Body of pancreas (tissue), 4 donors: ENCODE measurements around the gene ENAM. TPM values are rescaled to one million over a fixed set of nuclear protein-coding genes. Genes with fewer than 3 reads are reported as not detected.
"Not testable (repeated sequence)": the region's sequence is repeated elsewhere in the genome, so short reads cannot be mapped to it uniquely, and the experiment has no call there.

ENCODE experiments used
- ATAC-seq: fragments of 150-250 bp; one replicate; pipeline ENCODE4 v1.9.1; 2016
- DNase-seq, 4 donors: peaks; one replicate each; pipeline ENCODE4 v3.0.0-alpha.2; 2019
- H3K27ac ChIP-seq, 4 donors: fragments of 200-600 bp; sonication (generic); 1 replicate in 3 of 4; 2 replicates in 1 of 4; pipeline versions ENCODE4 v1.5.1 to v1.6.1; 2016 to 2019; ENCODE audit warnings: mild to moderate bottlenecking in 1 of 4, mixed read lengths in 1 of 4, moderate library complexity in 1 of 4
- H3K27me3 ChIP-seq, 2 donors: fragments of 200-600 bp; sonication (generic); one replicate each; pipeline ENCODE4 v1.6.0; 2016; ENCODE audit warnings: mild to moderate bottlenecking in 1 of 2
- H3K36me3 ChIP-seq, 2 donors: fragments of 200-600 bp; sonication (generic); replicated peaks in 1 of 2; 2 replicates each; pipeline ENCODE4 v1.5.1; 2016; ENCODE audit warnings: low read depth in 2 of 2; ENCODE audit not compliant: insufficient read depth in 1 of 2
- H3K4me1 ChIP-seq: fragments of 200-600 bp; sonication (generic); one replicate; pipeline ENCODE4 v1.6.0; 2016
- H3K4me3 ChIP-seq, 2 donors: fragments of 200-600 bp; sonication (generic); 1 replicate in 1 of 2; 2 replicates in 1 of 2; pipeline ENCODE4 v1.5.1; 2016 to 2019
- H3K9me3 ChIP-seq, 3 donors: fragments of 200-600 bp; sonication (generic); 1 replicate in 2 of 3; 2 replicates in 1 of 3; pipeline ENCODE4 v1.5.1; 2016
- CTCF ChIP-seq, 7 experiments: fragments of 450-650 bp in 4 of 7; fragments of 200-600 bp in 3 of 7; sonication (generic) in 3 of 7; IDR thresholded peaks; one replicate each; pipeline ENCODE4 v1.5.1; 2016 to 2019; ENCODE audit warnings: antibody characterized with exemption in 7 of 7
- POLR2A ChIP-seq, 3 donors: fragments of 450-650 bp; IDR thresholded peaks; one replicate each; pipeline ENCODE4 v1.6.1; 2016; ENCODE audit warnings: antibody characterized with exemption in 3 of 3, mild to moderate bottlenecking in 2 of 3
- WGBS, 2 donors: methylation state at CpG; one replicate each; pipeline ENCODE4 v1.1.5; 2017; 5-methylcytosine and 5-hydroxymethylcytosine counted together
- intact Hi-C: fragments of 100-400 bp; cut with DNase I; formaldehyde crosslinking; loops from one replicate; pipeline ENCODE4 v1.15.1; 2023
- total RNA-seq, 2 donors: library from RNA; depleted of rRNA; stranded (reverse); fragments of >200 nt; gene quantifications; one replicate each; pipeline ENCODE4 v1.1.0, GENCODE V29; 2016

Gene ENAM
- total RNA-seq, 2 donors from 2014 or later: 0.99 to 2.3 TPM

DNA sequence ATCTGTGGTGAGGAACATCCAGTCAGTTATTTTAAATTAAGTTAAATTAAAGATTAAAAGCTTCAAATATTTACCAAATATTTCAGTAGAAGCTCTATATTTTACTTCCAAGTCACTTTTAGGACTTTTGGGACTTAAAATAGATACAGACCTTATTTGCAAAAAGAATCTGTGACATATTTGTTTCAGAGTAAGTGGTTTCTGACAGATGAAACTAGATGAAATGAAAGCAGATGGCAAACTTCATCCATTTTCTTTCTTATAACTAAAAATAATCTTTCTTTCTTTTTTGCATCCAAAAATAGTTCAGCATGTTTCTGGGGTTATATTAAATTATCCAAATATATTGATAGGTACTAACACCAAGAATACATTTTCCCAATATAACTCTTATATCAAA is 53.2 kb downstream of the ENAM start:
- no peak overlapping the region for H3K27ac ChIP-seq
- no peak for DNase-seq
- TF ChIP-seq POLR2A (IDR thresholded peaks at IDR 0.05) (no peak), CTCF (IDR thresholded peaks at IDR 0.05) (no peak)

GRCh38 chr4:70682142-70682541 is 53.6 kb downstream of the ENAM start:
- H3K9me3 ChIP-seq, H3K27me3 ChIP-seq, H3K4me3 ChIP-seq, H3K4me1 ChIP-seq, H3K27ac ChIP-seq, ATAC-seq, DNase-seq, H3K36me3 ChIP-seq, intact Hi-C loops: not testable (repeated sequence)
- 76 to 84% methylated on average over 3 of the region's 3 CpGs for WGBS, 2 donors

More for the DNA sequence above, 53.2 kb downstream of the ENAM start:
- H3K4me3 ChIP-seq: no peak overlapping the region
- H3K36me3 ChIP-seq: no peaks in the 10 kb centered on the region
- intact Hi-C loops: no loop called here
- H3K9me3 ChIP-seq: no peaks in the 10 kb centered on the region
- no peak for ATAC-seq
- no peaks in the 10 kb centered on the region for H3K27me3 ChIP-seq
- H3K4me1 ChIP-seq: no peaks in the 10 kb centered on the region

DNA sequence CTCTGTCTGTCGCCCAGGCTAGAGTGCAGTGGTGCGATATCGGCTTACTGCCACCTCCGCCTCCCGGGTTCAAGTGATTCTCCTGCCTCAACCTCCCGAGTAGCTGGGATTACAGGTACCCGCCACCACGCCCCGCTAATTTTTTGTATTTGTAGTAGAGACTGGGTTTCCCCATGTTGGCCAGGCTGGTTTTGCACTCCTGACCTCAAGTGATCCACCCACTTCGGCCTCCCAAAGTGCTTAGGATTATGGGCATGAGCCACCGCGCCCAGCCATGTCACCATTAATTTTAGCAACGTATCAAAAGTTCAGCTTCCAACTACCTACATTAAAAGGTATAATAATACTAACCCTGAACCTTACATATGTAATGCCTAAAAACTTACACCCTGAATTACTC is 58.8 kb downstream of the ENAM start:
- peak in 3 of 4 donors; percentile 25 to 29 (median 26) for DNase-seq
- H3K9me3 ChIP-seq: no peaks in the 10 kb centered on the region
- ATAC-seq: no peak

GRCh38 chr4:70687821-70688794 is 59.6 kb downstream of the ENAM start, which contains the start of gene UTP3:
Gene UTP3 (plus strand): TSS chr4:70688532. CDS start chr4:70688678, 146 bp downstream.
- Histone ChIP-seq H3K27ac (peak within 1 kb of the TSS; percentile 88 to 96 (median 90)), H3K4me3 (peak within 1 kb of the TSS; percentile 59 to 92), H3K9me3 (no peaks in the 10 kb centered on the region), H3K36me3 (peaks cover 0 to 2% of the 10 kb centered on the region in 2 donors), H3K4me1 (peaks cover 34% of the 10 kb centered on the region), H3K27me3 (no peaks in the 10 kb centered on the region)
- peak; percentile 97 for ATAC-seq
- intact Hi-C loops: no loop called here
- DNase-seq: peak; percentile 95 to 97 (median 96)
- peak; percentile 53 to 89 (median 85) for TF ChIP-seq POLR2A (IDR thresholded peaks at IDR 0.05)
- TF ChIP-seq CTCF (IDR thresholded peaks at IDR 0.05): peak; percentile 90 to 99 (median 98)
- WGBS, 2 donors: 0 to 1% methylated on average over 51 to 70 of the region's 70 CpGs

More for the DNA sequence above, 58.8 kb downstream of the ENAM start:
- 60 to 66% methylated on average over 13 of the region's 13 CpGs for WGBS, 2 donors
- H3K27me3 ChIP-seq: no peaks in the 10 kb centered on the region
- peaks cover 0 to 2% of the 10 kb centered on the region in 2 donors for H3K36me3 ChIP-seq
- TF ChIP-seq POLR2A (IDR thresholded peaks at IDR 0.05) (no peak), CTCF (IDR thresholded peaks at IDR 0.05) (no peak)
- intact Hi-C loops: no loop called here
- peaks cover 32% of the 10 kb centered on the region for H3K4me1 ChIP-seq
- H3K27ac ChIP-seq: peak overlapping the region; percentile 88 to 96 (median 90)
- peak overlapping the region; percentile 44 to 69 for H3K4me3 ChIP-seq

DNA sequence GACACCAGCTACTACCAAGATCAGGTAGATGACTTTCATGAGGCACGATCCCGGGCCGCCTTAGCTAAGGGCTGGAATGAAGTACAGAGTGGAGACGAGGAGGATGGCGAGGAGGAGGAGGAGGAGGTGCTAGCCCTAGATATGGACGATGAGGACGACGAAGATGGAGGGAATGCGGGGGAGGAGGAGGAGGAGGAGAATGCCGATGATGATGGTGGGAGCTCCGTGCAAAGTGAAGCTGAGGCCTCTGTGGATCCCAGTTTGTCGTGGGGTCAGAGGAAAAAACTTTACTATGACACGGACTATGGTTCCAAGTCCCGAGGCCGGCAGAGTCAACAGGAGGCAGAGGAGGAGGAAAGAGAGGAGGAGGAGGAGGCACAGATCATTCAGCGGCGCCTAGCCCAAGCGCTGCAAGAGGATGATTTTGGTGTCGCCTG is 60.3 kb downstream of the ENAM start:
- Histone ChIP-seq H3K36me3 (peaks cover 0 to 2% of the 10 kb centered on the region in 2 donors), H3K27ac (peak overlapping the region; percentile 63 to 96 (median 89)), H3K27me3 (no peaks in the 10 kb centered on the region), H3K4me1 (peaks cover 34% of the 10 kb centered on the region), H3K4me3 (peak overlapping the region; percentile 59 to 92), H3K9me3 (no peaks in the 10 kb centered on the region)
- intact Hi-C loops: no loop called here
- WGBS, 2 donors: 0 to 1% methylated on average over 19 of the region's 19 CpGs
- TF ChIP-seq POLR2A (IDR thresholded peaks at IDR 0.05) (no peak), CTCF (IDR thresholded peaks at IDR 0.05) (no peak)
- no peak for ATAC-seq
- DNase-seq: no peak
